ENCODE results near the gene SEPTIN5.
"Not testable (repeated sequence)": the region's sequence is repeated elsewhere in the genome, so short reads cannot be mapped to it uniquely, and the experiment has no call there.

SEPTIN5 gene

GRCh38 chr22:19680911-19681862 lies 33.1 kb upstream of the SEPTIN5 start:
- DNase-seq, result no peak

- DNase-seq, result no peak
Observed at GRCh38 chr22:19681863-19682245, 32.4 kb upstream of the SEPTIN5 start.

DNA sequence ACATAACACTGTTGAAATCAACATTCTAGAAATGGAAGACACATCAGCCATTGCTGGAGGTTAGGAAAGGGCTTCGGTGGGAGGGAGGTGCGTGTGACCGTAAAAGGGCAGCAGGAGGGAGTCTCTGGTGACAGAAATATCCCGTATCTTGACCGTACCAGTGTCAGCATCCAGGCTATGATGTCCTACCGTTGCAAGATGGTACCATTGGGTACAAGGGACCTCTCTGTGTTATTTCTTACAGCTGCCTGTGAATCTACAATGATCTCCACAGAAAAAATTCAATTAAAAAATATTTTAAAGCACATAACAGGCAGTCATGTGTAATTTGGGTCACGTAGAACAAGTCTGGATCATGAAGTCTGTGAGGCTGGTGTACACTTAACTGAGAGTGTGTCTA lies 27.4 kb upstream of the SEPTIN5 start:
- DNase-seq, result no peak

GRCh38 chr22:19687561-19688300 lies 26.6 kb upstream of the SEPTIN5 start:
- DNase-seq, result peak; percentile 92

- DNase-seq, result no peak
Observed at GRCh38 chr22:19688301-19689290, 25.7 kb upstream of the SEPTIN5 start.

DNA sequence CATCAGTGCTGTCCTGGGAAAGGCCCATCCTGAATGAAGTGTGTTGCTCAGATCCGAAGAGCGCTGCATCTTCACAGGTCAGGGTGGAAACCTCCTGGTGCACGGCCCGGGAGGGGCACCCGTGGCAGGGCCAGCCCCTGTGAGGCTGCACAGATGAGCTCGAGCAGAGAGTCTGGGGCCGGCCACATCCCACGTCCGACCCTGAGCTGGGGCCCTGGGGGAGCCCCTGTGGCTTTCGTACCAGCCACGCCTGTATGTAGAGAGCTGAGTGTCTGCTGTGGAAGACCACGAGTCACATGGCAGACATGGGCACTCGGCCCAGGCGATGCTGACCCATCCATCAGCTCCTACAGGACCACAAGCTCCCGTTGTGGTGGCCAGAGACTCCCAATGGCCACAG lies 24.9 kb upstream of the SEPTIN5 start:
- DNase-seq, result no peak

GRCh38 chr22:19691007-19691720 lies 23.1 kb upstream of the SEPTIN5 start:
- no peak for DNase-seq

GRCh38 chr22:19691721-19692341 lies 22.5 kb upstream of the SEPTIN5 start:
- no peak for DNase-seq

- no peak for DNase-seq
Observed at GRCh38 chr22:19693581-19693980, 20.7 kb upstream of the SEPTIN5 start.

- DNase-seq, result no peak
Observed at GRCh38 chr22:19693981-19694670, 20.2 kb upstream of the SEPTIN5 start.

GRCh38 chr22:19694696-19695095 lies 19.6 kb upstream of the SEPTIN5 start:
- no peak for DNase-seq

DNA sequence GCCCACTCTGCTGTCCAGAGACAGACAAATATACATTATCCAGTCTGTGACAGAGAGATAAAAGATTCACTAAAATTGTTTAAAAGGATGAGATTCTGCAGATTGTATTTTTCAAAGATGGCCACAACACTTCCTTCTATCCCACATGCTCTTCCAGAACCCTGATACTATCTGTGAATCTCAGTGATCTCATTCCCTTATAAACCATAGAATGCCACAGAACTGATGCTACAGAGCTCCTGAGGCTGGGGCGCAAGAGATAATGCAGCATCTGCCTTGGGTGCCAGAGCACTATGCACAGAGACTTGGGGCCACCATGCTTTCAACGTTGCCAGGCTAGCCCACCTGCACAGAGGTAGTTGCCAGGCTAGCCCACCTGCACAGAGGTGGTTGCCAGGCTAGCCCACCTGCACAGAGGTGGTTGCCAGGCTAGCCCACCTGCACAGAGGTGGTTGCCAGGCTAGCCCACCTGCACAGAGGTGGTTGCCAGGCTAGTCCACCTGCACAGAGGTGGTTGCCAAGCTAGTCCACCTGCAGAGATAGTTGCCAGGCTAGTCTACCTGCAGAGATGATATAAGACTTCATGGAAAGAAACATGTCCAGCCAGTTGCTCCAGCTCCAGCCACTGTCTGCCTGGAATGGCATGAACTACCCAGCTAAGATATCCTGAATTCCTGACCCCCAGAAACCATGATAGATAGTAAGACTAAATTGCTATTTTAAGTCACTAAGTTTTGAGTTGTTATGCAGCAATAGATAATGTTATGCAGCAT lies 17.6 kb upstream of the SEPTIN5 start:
- DNase-seq, result no peak

DNA sequence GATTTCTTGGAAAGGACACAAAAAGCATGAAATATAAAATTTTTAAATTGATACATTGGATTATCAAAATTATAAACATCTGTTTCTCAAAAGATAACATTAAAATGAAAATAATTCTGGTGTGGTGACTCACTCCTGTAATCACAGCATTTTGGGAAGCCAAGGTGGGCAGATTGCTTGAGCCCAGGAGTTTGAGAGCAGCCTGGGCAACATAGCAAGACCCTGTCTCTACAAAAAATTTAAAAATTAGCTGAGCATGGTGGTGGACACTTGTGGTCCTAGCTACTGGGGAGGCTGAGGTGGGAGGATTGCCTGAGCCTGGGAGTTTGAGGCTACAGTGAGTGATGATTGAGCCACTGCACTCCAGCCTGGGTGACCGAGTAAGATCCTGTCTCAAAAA lies 16.4 kb upstream of the SEPTIN5 start:
- DNase-seq, result not testable (repeated sequence)

DNA sequence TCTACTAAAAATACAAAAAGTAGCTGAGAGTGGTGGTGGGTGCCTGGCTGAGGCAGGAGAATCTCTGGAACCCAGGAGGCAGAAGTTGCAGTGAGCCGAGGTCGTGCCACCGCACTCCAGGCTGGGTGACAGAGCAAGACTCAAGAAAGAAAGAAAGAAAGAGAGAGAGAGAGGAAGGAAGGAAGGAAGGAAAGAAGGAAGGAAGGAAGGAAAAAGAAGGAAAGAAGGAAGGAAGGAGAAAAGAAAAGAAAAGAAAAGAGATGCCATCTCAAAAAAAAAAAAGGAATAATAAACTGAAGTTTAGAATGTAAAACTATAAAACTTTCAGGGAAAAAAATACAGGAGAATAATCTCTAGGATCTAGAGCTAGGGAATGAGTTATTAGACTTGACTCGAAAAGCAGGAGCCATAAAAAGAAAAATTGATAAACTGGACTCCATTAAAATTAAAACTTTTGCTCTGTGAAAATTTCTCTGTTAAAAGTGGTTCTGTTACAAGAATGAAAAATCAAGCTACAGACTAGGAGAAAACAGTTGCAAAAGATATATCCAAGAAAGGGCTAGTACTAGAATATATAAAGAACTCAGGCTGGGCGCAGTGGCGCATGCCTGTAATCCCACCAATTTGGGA lies 13.4 kb upstream of the SEPTIN5 start:
- no peak for DNase-seq

DNA sequence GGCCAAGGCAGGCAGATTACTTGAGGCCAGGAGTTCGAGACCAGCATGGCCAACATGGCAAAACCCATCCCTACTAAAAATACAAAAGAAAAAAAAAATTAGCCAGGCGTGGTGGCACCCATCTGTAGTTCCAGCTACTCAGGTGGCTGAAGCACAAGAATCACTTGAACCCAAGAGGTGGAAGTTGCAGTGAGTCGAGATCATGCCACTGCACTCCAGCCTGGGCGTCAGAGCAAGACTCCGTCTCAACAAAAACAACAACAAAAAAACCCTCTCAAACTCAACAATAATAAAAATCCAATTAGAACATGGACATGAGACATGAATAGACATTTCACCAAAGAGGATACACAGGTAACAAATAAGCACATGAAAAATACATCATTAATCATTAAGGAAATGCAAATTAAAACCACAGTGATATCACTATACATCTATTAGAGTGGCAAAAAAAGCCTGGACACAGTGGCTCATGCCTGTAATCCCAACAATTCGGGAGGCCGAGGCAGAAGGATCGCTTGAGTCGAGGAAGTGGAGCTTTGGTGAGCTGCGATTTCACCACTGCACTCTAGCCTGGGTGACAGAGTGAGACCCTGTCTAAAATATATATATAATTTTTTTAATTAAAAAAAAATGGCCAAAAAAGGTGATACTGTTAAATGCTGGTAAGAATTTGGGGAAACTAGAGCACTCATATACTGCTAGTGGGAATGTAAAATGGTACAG lies 12.7 kb upstream of the SEPTIN5 start:
- DNase-seq, result no peak

DNA sequence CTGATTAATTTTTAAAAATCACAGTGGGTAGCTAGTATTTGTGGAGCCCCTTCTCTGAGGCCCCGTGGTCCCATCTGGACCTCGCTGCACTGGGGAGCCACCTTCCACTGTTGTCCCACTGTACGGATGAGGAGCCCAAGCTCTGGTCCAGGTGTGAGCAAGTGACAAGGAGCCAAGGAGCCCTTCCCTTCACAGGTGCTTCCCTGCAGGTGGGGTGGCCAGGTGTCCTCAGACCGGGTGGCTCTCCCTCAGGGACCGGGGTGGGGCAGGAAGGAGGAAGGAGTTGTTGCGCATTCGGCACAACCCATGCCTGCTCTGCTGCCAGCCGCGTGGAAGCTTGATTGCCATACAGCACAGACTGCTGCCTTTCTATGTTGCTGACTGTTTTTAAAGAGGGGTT lies 10.4 kb upstream of the SEPTIN5 start:
- DNase-seq, result peak; percentile 31

DNA sequence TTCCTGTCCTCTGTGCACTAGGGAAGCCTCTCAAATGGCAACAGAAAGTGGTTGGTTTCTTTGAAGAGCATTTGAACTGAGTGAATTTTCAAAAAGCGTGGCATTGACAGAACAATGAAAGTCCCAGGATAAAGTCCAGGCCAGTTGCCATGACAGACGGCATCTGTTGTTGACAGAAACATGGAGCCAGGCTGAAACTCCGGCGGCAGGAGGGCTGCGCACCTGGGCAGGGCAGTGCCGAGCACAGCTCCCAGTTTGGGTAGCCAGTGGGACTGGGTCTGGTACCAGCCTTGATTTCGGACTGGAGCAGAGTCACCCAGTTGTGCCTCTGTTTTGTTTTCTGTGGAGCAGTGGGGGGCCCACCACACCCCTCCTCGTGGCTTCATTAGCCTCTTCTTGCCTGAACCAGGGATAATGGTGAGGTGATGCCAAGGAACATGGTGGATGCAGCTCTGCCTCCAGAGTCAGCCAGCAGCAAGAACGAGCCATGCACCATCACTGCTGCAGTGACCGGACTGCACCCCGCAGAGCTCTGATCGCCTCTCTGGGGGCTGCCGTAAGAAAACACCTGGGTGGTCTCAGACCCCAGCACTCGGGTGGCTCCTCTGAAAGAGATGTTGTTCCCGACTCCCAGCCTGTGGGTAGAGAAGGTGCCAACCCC lies 9.8 kb upstream of the SEPTIN5 start:
- no peak for DNase-seq

- DNase-seq, result no peak
Observed at GRCh38 chr22:19705181-19705934, 8.9 kb upstream of the SEPTIN5 start.

Measured in COR-L47 (cell line).